ENCODE measurements around the gene ANTXR2.

Gene ANTXR2

DNA sequence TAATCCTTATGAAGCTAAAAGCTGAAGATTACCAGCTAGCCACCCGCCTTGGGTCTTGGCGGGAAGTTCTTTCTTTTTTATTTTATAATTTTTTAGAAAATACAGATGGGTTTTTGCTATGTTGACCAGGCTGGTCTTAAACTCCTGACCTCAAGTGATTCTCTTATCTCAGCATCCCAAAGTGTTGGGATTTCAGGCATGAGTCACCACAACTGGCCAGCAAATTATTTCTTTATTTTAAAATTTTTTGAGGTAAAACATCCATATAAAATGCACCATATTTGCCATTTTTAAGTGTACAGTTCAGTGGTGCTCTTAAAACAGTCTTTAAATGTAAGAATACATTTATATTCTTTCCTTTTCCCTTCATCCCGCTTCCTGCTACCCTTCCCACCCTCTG, 40.6 kb upstream of the ANTXR2 start:
- TF ChIP-seq POLR2AphosphoS5 (IDR thresholded peaks at IDR 0.05; ENCODE audit: low read depth, low read length) (no peak), FOXP2 (optimal IDR thresholded peaks at IDR 0.05; ENCODE audit: borderline replicate concordance, extremely low read depth, extremely low read length, insufficient read depth) (no peak), TAF1 (IDR thresholded peaks at IDR 0.05; ENCODE audit: borderline replicate concordance, insufficient read depth, low read length) (no peak), REST (IDR thresholded peaks at IDR 0.05; ENCODE audit: insufficient read depth in 1 of 2, low read depth in 2 of 2, low read length in 2 of 2) (no peak), SIN3A (IDR thresholded peaks at IDR 0.05; ENCODE audit: borderline replicate concordance, insufficient read depth, low read length) (no peak)

DNA sequence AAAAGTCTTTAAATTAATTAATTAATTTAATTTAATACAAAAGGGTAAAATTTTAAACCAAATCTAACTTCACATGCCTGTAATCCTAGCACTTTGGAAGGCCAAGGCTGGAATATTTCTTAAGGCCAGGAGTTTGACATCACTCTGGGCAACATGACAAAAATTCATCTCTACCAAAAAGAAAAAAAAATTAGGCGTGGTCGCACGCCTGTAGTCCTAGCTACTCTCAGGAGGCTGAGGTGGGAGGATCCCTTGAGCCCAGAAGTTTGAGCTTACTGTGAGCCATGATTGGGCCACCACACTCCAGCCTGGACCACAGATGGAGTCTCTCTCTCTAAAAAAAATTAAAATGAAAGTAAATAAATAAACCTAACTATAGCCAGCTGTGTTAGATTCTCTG, 39.2 kb upstream of the ANTXR2 start:
- TF ChIP-seq REST (IDR thresholded peaks at IDR 0.05; ENCODE audit: insufficient read depth in 1 of 2, low read depth in 2 of 2, low read length in 2 of 2) (no peak), TAF1 (IDR thresholded peaks at IDR 0.05; ENCODE audit: borderline replicate concordance, insufficient read depth, low read length) (no peak), SIN3A (IDR thresholded peaks at IDR 0.05; ENCODE audit: borderline replicate concordance, insufficient read depth, low read length) (no peak), POLR2AphosphoS5 (IDR thresholded peaks at IDR 0.05; ENCODE audit: low read depth, low read length) (no peak)

GRCh38 chr4:80111276-80111675, 38.2 kb upstream of the ANTXR2 start:
- no peak for TF ChIP-seq SIN3A (IDR thresholded peaks at IDR 0.05; ENCODE audit: borderline replicate concordance, insufficient read depth, low read length)
- no peak for TF ChIP-seq REST (IDR thresholded peaks at IDR 0.05; ENCODE audit: insufficient read depth in 1 of 2, low read depth in 2 of 2, low read length in 2 of 2)

DNA sequence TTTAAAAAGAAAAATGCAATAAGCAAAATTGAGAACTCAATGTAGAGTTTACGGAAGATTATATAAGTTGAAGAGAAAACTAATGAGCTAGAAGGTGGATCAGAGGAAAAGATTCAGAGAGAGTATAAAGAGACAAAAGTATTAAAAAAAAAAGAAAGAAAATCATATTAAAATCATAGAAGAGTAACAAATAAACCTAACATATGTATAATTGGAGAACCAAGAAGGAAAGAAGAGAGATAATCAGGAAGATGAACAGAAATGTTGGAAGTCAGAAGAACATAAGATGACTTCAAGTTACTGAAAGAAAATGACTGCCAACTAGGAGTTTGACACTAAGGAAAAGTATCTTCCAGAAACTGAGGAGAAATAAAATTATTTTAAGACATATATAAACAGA, 34.3 kb upstream of the ANTXR2 start:
- TF ChIP-seq POLR2AphosphoS5 (IDR thresholded peaks at IDR 0.05; ENCODE audit: low read depth, low read length) (no peak), TAF1 (IDR thresholded peaks at IDR 0.05; ENCODE audit: borderline replicate concordance, insufficient read depth, low read length) (no peak)

DNA sequence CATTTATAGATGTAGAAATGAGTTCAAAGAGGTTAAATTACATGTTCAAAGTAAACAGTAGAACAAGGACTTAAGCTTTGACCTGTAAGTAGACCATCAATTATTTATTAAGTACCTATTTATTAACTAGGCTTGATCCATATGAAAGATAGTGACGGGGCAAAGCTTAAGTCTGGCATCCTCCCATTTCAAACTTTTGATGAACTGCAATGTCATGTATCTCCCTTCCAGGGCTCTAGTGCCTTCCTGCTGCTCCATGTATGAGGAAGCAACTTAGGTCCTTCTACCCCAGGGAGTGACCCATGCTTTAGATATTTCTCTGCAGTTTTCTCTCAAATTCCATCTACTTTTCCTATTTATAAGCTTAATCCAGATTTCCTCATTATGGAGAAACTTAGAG, 31.9 kb upstream of the ANTXR2 start:
- no peak for TF ChIP-seq TAF1 (IDR thresholded peaks at IDR 0.05; ENCODE audit: borderline replicate concordance, insufficient read depth, low read length)
- no peak for TF ChIP-seq POLR2AphosphoS5 (IDR thresholded peaks at IDR 0.05; ENCODE audit: low read depth, low read length)
- TF ChIP-seq FOXP2 (optimal IDR thresholded peaks at IDR 0.05; ENCODE audit: borderline replicate concordance, extremely low read depth, extremely low read length, insufficient read depth) = no peak
- no peak for TF ChIP-seq SIN3A (IDR thresholded peaks at IDR 0.05; ENCODE audit: borderline replicate concordance, insufficient read depth, low read length)
- no peak for TF ChIP-seq REST (IDR thresholded peaks at IDR 0.05; ENCODE audit: insufficient read depth in 1 of 2, low read depth in 2 of 2, low read length in 2 of 2)

Measured in PFSK-1 (cell line).